Measurements from ENCODE around the gene MAOB.

MAOB gene

GRCh38 chrX:43733699-43734098 lies 148.6 kb downstream of the MAOB start:
- TF ChIP-seq HOXD13 (CRISPR knock-in tag; IDR thresholded peaks at IDR 0.05; ENCODE audit: borderline replicate concordance) (no peak), HOXA7 (CRISPR knock-in tag; IDR thresholded peaks at IDR 0.05; ENCODE audit: borderline replicate concordance) (no peak), ZNF513 (tag by site-specific recombination; IDR thresholded peaks at IDR 0.05) (no peak), ZBTB21 (tag by site-specific recombination; IDR thresholded peaks at IDR 0.05) (no peak), ZNF792 (tag by site-specific recombination; IDR thresholded peaks at IDR 0.05) (no peak), TRIM28 (IDR thresholded peaks at IDR 0.05; ENCODE audit: borderline replicate concordance, low read length) (no peak)
- Histone ChIP-seq H3K27ac (ENCODE audit: extremely low read depth, low read depth, low read length) (no peak overlapping the region), H3K36me3 (ENCODE audit: control insufficient read depth in 2 of 2, insufficient read depth in 1 of 2, low read length in 2 of 2) (peaks cover 0 to 6% of the 10 kb centered on the region in 2 experiments; a peak in 2 of 3 replicates), H3K4me3 (ENCODE audit: low read depth, low read length) (no peak overlapping the region), H3K4me1 (ENCODE audit: control insufficient read depth, insufficient read depth, low read length) (no peaks in the 10 kb centered on the region), H3K9me3 (ENCODE audit: control insufficient read depth, insufficient read depth, low read depth, low read length) (no peaks in the 10 kb centered on the region)
- ChIA-PET POLR2A (no interaction called here), CTCF (interaction anchor here (1.0 to 1.6 kb wide), 2 partner anchors 16 to 151 kb away, joined by 3 read pairs; no protein-coding TSS in a partner anchor)

DNA sequence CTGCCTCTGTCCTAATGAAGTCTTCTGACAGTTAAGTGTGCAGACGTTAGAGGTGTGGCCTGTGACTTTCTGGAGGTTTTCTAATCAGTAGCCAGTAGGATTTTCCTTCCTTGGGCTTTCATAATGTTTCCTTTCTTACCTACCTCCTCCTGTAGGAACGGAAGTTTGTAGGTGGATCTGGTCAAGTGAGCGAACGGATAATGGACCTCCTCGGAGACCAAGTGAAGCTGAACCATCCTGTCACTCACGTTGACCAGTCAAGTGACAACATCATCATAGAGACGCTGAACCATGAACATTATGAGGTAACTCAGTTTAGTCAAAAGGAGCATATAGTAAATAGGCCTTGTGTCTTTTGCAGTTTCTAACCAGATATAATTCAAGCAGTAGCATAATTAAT lies 151.2 kb downstream of the MAOB start:
- no peak overlapping the region for H3K4me3 ChIP-seq (ENCODE audit: low read depth, low read length)
- H3K9me3 ChIP-seq (ENCODE audit: control insufficient read depth, insufficient read depth, low read depth, low read length) = no peaks in the 10 kb centered on the region
- TF ChIP-seq ZNF274 (IDR thresholded peaks at IDR 0.05; ENCODE audit: low read length) = no peak
- no peak for TF ChIP-seq ZNF274 (tag by site-specific recombination; IDR thresholded peaks at IDR 0.05; ENCODE audit: borderline replicate concordance)
- no peak for TF ChIP-seq ZNF513 (tag by site-specific recombination; IDR thresholded peaks at IDR 0.05)
- no peak for TF ChIP-seq OSR2 (tag by site-specific recombination; IDR thresholded peaks at IDR 0.05)
- TF ChIP-seq MZF1 (tag by site-specific recombination; IDR thresholded peaks at IDR 0.05; ENCODE audit: borderline replicate concordance) = no peak
- TF ChIP-seq ZNF202 (tag by site-specific recombination; IDR thresholded peaks at IDR 0.05; ENCODE audit: borderline replicate concordance) = no peak
- no peak for TF ChIP-seq ZNF366 (tag by site-specific recombination; conservative IDR thresholded peaks at IDR 0.05)
- TF ChIP-seq ZBTB17 (tag by site-specific recombination; IDR thresholded peaks at IDR 0.05) = no peak
- TF ChIP-seq PRDM4 (tag by site-specific recombination; IDR thresholded peaks at IDR 0.05) = no peak
- TF ChIP-seq REST (tag by site-specific recombination; IDR thresholded peaks at IDR 0.05) = no peak
- TF ChIP-seq SALL2 (tag by site-specific recombination; IDR thresholded peaks at IDR 0.05; ENCODE audit: borderline replicate concordance) = no peak
- no peaks in the 10 kb centered on the region for H3K4me1 ChIP-seq (ENCODE audit: control insufficient read depth, insufficient read depth, low read length)
- ChIA-PET POLR2A (no interaction called here), CTCF (no interaction called here)
- peaks cover 0 to 6% of the 10 kb centered on the region in 2 experiments; a peak in 2 of 3 replicates for H3K36me3 ChIP-seq (ENCODE audit: control insufficient read depth in 2 of 2, insufficient read depth in 1 of 2, low read length in 2 of 2)
- H3K27ac ChIP-seq (ENCODE audit: extremely low read depth, low read depth, low read length) = no peak overlapping the region
